ENCODE results near the gene PECR.
"Not testable (repeated sequence)": the region's sequence is repeated elsewhere in the genome, so short reads cannot be mapped to it uniquely, and the experiment has no call there.

Gene PECR

DNA sequence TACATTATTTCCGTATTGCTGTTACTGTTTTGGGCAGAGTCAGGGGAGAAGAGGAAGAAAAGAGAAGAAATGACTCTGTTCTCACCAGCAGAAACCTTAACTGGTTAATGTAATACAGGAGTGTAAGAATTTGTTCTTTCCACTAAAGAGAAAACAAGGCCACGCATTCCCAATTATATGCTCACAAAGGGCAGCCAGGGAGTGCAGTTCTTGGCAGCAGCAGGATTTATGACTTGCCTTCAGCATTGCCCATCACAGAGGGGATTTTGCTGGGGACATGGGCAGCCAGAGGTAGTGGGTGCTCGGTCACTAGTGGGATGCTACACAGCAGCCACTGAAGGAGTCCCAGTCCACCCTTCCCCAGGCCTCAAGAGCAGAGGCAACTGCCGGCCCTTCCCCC, 86.7 kb downstream of the PECR start:
- DNase-seq, result no peak

DNA sequence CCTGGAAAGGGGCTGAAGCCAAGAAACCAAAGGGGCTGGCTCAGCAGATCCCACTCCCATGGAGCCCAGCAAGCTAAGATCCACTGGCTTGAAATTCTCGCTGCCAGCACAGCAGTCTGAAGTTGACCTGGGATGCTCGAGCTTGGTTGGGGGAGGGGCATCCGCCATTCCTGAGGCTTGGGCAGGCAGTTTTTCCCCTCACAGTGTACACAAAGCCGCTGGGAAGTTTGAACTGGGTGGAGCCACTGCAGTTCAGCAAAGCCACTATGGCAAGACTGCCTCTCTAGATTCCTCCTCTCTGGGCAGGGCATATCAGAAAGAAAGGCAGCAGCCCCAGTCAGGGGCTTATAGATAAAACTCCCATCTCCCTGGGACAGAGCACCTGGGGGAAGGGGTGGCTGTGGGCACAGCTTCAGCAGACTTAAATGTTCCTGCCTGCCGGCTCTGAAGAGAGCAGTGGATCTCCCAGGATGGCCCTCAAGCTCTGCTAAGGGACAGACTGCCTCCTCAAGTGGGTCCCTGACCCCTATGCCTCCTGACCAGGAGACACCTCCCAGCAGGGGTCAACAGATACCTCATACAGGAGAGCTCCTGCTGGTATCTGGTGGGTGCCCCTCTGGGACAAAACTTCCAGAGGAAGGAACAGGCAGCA, 92.9 kb downstream of the PECR start:
- not testable (repeated sequence) for DNase-seq
